Tibial artery (tissue), 4 donors: Measurements from ENCODE around the gene SMIM22.

Source experiments
- DNase-seq, 2 donors: peaks; one replicate each; pipeline ENCODE4 v3.0.0-alpha.2; 2019
- H3K27ac ChIP-seq, 2 donors: fragments of 200-600 bp; sonication (generic) in 1 of 2; 1 replicate in 1 of 2; 2 replicates in 1 of 2; pipeline ENCODE4 v1.5.1; 2018 to 2019; ENCODE audit warnings: mild to moderate bottlenecking in 1 of 2
- H3K27me3 ChIP-seq, 2 donors: fragments of 200-600 bp; sonication (generic) in 1 of 2; one replicate each; pipeline versions ENCODE4 v1.5.1 to v1.6.0; 2016 to 2019
- H3K36me3 ChIP-seq, 3 donors: fragments of 200-600 bp; sonication (generic) in 2 of 3; one replicate each; pipeline ENCODE4 v1.5.1; 2016 to 2019; ENCODE audit warnings: mild to moderate bottlenecking in 2 of 3
- H3K4me1 ChIP-seq, 4 donors: fragments of 200-600 bp; sonication (generic) in 2 of 4; 1 replicate in 3 of 4; 2 replicates in 1 of 4; pipeline ENCODE4 v1.5.1; 2016 to 2019
- H3K4me3 ChIP-seq, 2 donors: fragments of 200-600 bp; sonication (generic) in 1 of 2; 1 replicate in 1 of 2; 2 replicates in 1 of 2; pipeline ENCODE4 v1.5.1; 2018 to 2019; ENCODE audit warnings: mild to moderate bottlenecking in 2 of 2
- H3K9me3 ChIP-seq, 3 donors: fragments of 200-600 bp; sonication (generic) in 1 of 3; one replicate each; pipeline ENCODE4 v1.5.1; 2016 to 2019
- CTCF ChIP-seq, 2 experiments: fragments of 200-600 bp in 1 of 2; fragments of 450-650 bp in 1 of 2; IDR thresholded peaks; one replicate each; pipeline ENCODE4 v1.5.1; 2017 to 2019; ENCODE audit warnings: antibody characterized with exemption in 2 of 2, mild to moderate bottlenecking in 1 of 2, moderate library complexity in 1 of 2
- intact Hi-C: fragments of 100-400 bp; cut with DNase I; formaldehyde crosslinking; loops from one replicate; pipeline ENCODE4 v1.15.0; 2023; ENCODE audit warnings: low total_unique reads

The SMIM22 gene

GRCh38 chr16:4795181-4795827, at the start of gene SMIM22:
SMIM22 (plus strand) TSS chr16:4795369; CDS start chr16:4795735, 366 bp downstream.
- no peak for DNase-seq
- no peak within 1 kb of the TSS for H3K4me3 ChIP-seq

GRCh38 chr16:4746215-4746614, 49.0 kb upstream of the SMIM22 start:
- intact Hi-C loops: loop anchor here (5.0 kb wide), 1 partner anchor 201 kb away; no protein-coding TSS in a partner anchor
- Histone ChIP-seq H3K27ac (no peak overlapping the region), H3K9me3 (no peaks in the 10 kb centered on the region), H3K36me3 (peaks cover 6 to 30% (median 15%) of the 10 kb centered on the region in 3 donors), H3K4me3 (no peak overlapping the region), H3K27me3 (peaks cover 0 to 11% of the 10 kb centered on the region in 2 donors), H3K4me1 (peaks cover 0 to 15% (median 10%) of the 10 kb centered on the region in 4 donors)
- TF ChIP-seq CTCF (IDR thresholded peaks at IDR 0.05): no peak
- no peak for DNase-seq

More at GRCh38 chr16:4795181-4795827, at the start of gene SMIM22:
- intact Hi-C loops: loop anchor here (5.0 kb wide), 1 partner anchor 88 kb away; no protein-coding TSS in a partner anchor
- TF ChIP-seq CTCF (IDR thresholded peaks at IDR 0.05): no peak
- Histone ChIP-seq H3K27ac (no peak within 1 kb of the TSS), H3K4me1 (peaks cover 0 to 4% (median 0%) of the 10 kb centered on the region in 4 donors), H3K27me3 (no peaks in the 10 kb centered on the region), H3K36me3 (peaks cover 0 to 33% (median 15%) of the 10 kb centered on the region in 3 donors), H3K9me3 (no peaks in the 10 kb centered on the region)

- Histone ChIP-seq H3K27me3 (peaks cover 0 to 11% of the 10 kb centered on the region in 2 donors), H3K4me3 (no peak overlapping the region), H3K4me1 (peaks cover 0 to 15% (median 10%) of the 10 kb centered on the region in 4 donors), H3K36me3 (peaks cover 13 to 38% (median 24%) of the 10 kb centered on the region in 3 donors), H3K9me3 (no peaks in the 10 kb centered on the region), H3K27ac (no peak overlapping the region)
- no peak for DNase-seq
- intact Hi-C loops: loop anchor here (5.0 kb wide), 1 partner anchor 200 kb away; no protein-coding TSS in a partner anchor
- no peak for TF ChIP-seq CTCF (IDR thresholded peaks at IDR 0.05)
Observed at GRCh38 chr16:4746991-4747574, 48.1 kb upstream of the SMIM22 start.

GRCh38 chr16:4747906-4748681, 47.1 kb upstream of the SMIM22 start:
- peaks cover 0 to 12% (median 10%) of the 10 kb centered on the region in 4 donors for H3K4me1 ChIP-seq
- H3K27ac ChIP-seq: no peak overlapping the region
- peaks cover 23 to 49% (median 34%) of the 10 kb centered on the region in 3 donors for H3K36me3 ChIP-seq
- no peak for TF ChIP-seq CTCF (IDR thresholded peaks at IDR 0.05)
- DNase-seq: no peak
- H3K27me3 ChIP-seq: peaks cover 0 to 5% of the 10 kb centered on the region in 2 donors
- no peaks in the 10 kb centered on the region for H3K9me3 ChIP-seq
- intact Hi-C loops: loop anchor here (5.0 kb wide), 1 partner anchor 199 kb away; no protein-coding TSS in a partner anchor
- no peak overlapping the region for H3K4me3 ChIP-seq

GRCh38 chr16:4748682-4749411, 46.3 kb upstream of the SMIM22 start:
- Histone ChIP-seq H3K9me3 (no peaks in the 10 kb centered on the region), H3K36me3 (peaks cover 31 to 56% (median 42%) of the 10 kb centered on the region in 3 donors), H3K27me3 (no peaks in the 10 kb centered on the region), H3K27ac (no peak overlapping the region), H3K4me3 (no peak overlapping the region), H3K4me1 (peaks cover 0 to 10% (median 9%) of the 10 kb centered on the region in 4 donors)
- no peak for TF ChIP-seq CTCF (IDR thresholded peaks at IDR 0.05)
- intact Hi-C loops: loop anchor here (5.0 kb wide), 1 partner anchor 198 kb away; no protein-coding TSS in a partner anchor
- DNase-seq: no peak
